AG04450 (cell line): ENCODE data around the gene TMEM232. TPM values are rescaled to one million over a fixed set of nuclear protein-coding genes. Genes with fewer than 3 reads are reported as not detected.

Source experiments
- CTCF ChIA-PET: fragments of 300-600, 350-600 bp; formaldehyde crosslinking; extraction: SDS; loops from one replicate; lab custom pipeline; 2022; ENCODE audit warnings: antibody characterized with exemption, inconsistent platforms; lab: Charles Lee
- POLR2A ChIA-PET: fragments of 350-600 bp; formaldehyde crosslinking; extraction: SDS; loops from one replicate; lab custom pipeline; 2021; ENCODE audit warnings: antibody characterized with exemption, inconsistent platforms; lab: Yijun Ruan, JAX
- DNase-seq: peaks from one replicate; pipeline ENCODE4 v3.0.0-alpha.2; 2011; ENCODE audit warnings: low read depth, low spot score
- H3K27ac ChIP-seq: one replicate; pipeline ENCODE4 v1.5.1; 2012; ENCODE audit warnings: low read depth, low read length, control low read depth
- H3K27me3 ChIP-seq: one replicate; pipeline ENCODE4 v1.6.0; 2012; ENCODE audit warnings: low read length; ENCODE audit not compliant: control insufficient read depth, insufficient read depth
- H3K4me3 ChIP-seq: 2 replicates; pipeline ENCODE4 v1.5.1; 2011; ENCODE audit warnings: mild to moderate bottlenecking, low read depth, low read length, control low read depth
- H3K9me3 ChIP-seq: 2 replicates; pipeline ENCODE4 v1.5.1; 2012; ENCODE audit warnings: low read length; ENCODE audit not compliant: control insufficient read depth, insufficient read depth
- polyA plus RNA-seq: library from polyadenylated mRNA; depleted of rRNA; stranded (reverse); fragments of >200 nt; gene quantifications from 2 replicates; pipeline ENCODE4 v1.2.3, GENCODE V29; 2011
- TF ChIP-seq, protein P1 (sequence below): IDR thresholded peaks from 2 replicates; pipeline ENCODE4 v1.5.1; 2011; ENCODE audit warnings: low read depth, low read length, control low read depth, inconsistent platforms

TMEM232 gene
- polyA plus RNA-seq, 1 experiment, result 0.95 TPM

DNA sequence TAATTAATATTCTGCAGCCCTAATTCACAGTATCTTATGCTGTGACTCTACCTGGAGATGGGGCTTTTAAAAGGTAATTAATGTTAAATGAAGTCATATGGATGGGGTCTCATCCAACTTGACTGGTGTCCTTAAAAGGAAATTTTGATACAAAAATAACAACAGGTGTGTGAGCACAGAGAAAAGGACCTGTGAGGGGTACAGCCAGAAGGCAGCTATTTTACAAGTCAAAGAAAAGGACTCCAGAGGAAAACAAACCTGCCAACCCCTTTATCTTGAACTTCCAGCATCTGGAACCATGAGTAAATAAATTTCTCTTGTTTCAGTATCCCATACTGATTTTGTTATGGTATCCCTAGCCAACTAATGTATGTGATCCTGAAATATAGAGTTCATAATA, 250.3 kb downstream of the TMEM232 start:
- TF ChIP-seq, protein P1, sequence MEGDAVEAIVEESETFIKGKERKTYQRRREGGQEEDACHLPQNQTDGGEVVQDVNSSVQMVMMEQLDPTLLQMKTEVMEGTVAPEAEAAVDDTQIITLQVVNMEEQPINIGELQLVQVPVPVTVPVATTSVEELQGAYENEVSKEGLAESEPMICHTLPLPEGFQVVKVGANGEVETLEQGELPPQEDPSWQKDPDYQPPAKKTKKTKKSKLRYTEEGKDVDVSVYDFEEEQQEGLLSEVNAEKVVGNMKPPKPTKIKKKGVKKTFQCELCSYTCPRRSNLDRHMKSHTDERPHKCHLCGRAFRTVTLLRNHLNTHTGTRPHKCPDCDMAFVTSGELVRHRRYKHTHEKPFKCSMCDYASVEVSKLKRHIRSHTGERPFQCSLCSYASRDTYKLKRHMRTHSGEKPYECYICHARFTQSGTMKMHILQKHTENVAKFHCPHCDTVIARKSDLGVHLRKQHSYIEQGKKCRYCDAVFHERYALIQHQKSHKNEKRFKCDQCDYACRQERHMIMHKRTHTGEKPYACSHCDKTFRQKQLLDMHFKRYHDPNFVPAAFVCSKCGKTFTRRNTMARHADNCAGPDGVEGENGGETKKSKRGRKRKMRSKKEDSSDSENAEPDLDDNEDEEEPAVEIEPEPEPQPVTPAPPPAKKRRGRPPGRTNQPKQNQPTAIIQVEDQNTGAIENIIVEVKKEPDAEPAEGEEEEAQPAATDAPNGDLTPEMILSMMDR, result no peak
- Histone ChIP-seq H3K4me3 (no peak overlapping the region), H3K27me3 (no peaks in the 10 kb centered on the region), H3K27ac (no peak overlapping the region), H3K9me3 (no peaks in the 10 kb centered on the region)
- ChIA-PET CTCF (no interaction called here), POLR2A (no interaction called here)
- no peak for DNase-seq

DNA sequence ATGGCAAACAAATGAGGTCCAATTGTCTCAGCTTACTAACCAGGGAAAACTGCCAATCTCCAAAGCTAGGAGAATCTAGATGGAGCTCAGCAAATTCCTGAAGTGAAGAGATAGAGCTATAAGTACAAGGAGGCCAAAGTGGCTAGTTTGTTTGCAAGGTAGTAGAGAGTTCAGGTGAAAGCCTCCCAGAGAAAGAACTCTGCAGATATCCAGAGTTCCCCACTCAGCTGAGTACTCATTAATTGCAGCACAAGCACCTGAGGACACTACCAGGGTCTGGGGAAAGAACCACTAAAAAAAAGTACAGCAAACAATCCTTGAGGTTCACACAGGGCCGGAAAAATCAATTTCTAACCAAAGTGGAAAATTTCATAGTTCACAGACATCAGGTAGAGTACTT, 250.9 kb downstream of the TMEM232 start:
- DNase-seq, result no peak
- ChIA-PET POLR2A (no interaction called here), CTCF (no interaction called here)
- Histone ChIP-seq H3K27ac (no peak overlapping the region), H3K27me3 (no peaks in the 10 kb centered on the region), H3K4me3 (no peak overlapping the region), H3K9me3 (no peaks in the 10 kb centered on the region)
- TF ChIP-seq, protein P1, result no peak

DNA sequence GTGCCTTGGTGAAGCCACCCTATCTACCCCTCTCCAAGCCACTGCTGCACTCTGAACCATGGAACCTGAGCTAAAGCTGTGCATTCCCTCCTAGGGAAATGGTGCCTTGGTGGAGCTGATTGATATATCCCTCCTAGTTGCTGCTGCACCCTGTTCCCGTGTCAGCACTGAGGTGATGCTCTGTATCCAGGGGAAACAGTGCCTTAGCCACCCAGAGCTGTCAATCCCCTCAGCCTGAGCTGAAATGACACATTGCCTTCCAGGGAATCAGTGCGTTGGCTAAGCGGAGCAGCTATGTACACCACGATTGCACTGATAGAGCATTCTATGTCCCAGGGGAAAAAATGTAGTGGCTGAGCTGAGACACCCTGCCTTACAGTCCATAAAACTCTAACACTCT, 257.0 kb downstream of the TMEM232 start:
- ChIA-PET CTCF (no interaction called here), POLR2A (no interaction called here)
- TF ChIP-seq, protein P1, result no peak
- no peak overlapping the region for H3K27ac ChIP-seq
- no peaks in the 10 kb centered on the region for H3K9me3 ChIP-seq
- H3K4me3 ChIP-seq, result no peak overlapping the region
- no peaks in the 10 kb centered on the region for H3K27me3 ChIP-seq
- no peak for DNase-seq

DNA sequence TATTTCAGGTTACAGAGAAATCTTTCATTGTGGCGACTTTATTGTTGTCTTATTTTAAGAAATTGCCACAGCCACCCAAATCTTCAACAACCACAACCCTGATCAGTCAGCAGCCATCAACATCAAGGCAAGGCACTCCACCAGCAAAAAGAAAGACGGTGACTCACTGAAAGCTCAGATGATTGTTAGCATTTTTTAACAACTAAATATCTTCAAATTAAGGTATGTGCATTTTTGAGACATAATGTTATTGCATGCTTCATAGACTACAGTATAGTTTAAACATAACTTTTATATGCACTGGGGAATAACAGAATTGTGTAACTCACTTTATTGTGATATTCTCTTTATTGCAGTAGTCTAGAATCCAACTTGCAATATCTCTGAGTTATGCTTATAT, 263.4 kb downstream of the TMEM232 start:
- H3K27me3 ChIP-seq, result no peaks in the 10 kb centered on the region
- TF ChIP-seq, protein P1, result no peak
- H3K27ac ChIP-seq, result no peak overlapping the region
- no peak overlapping the region for H3K4me3 ChIP-seq
- ChIA-PET CTCF (no interaction called here), POLR2A (no interaction called here)
- no peak for DNase-seq
- H3K9me3 ChIP-seq, result no peaks in the 10 kb centered on the region

DNA sequence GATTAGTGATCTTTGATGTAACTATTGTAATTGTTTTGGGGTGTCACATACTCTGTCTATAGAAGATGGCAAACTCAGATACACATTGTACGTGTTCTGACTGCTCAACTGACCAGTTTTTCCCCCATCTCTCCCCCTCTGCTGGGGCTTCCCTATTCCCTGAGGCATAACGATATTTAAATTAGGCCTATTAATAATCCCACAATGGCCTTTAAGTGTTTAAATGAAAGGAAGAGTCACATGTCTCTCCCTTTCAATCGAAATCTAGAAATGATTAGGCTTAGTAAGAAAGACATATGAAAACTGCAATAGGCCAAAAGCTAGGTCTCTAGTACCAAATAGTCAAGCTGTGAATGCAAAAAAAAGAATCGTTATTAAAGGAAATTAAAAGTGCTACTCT, 265.6 kb downstream of the TMEM232 start:
- no peak for DNase-seq
- H3K4me3 ChIP-seq, result no peak overlapping the region
- POLR2A ChIA-PET, result no interaction called here
- TF ChIP-seq, protein P1, result no peak
- no peaks in the 10 kb centered on the region for H3K9me3 ChIP-seq
- no peaks in the 10 kb centered on the region for H3K27me3 ChIP-seq
- H3K27ac ChIP-seq, result no peak overlapping the region
- CTCF ChIA-PET, result no interaction called here
